ENCODE results near the gene PAFAH1B2. TPM values are rescaled to one million over a fixed set of nuclear protein-coding genes. Genes with fewer than 3 reads are reported as not detected.
A peak's percentile ranks its signal among the peaks of the same experiment; 100 is the strongest.

Gene PAFAH1B2
- total RNA-seq, 1 experiment from 2014 or later = 153 TPM

GRCh38 chr11:117143390-117143789 lies 697 bp upstream of the PAFAH1B2 start:
- Histone ChIP-seq H3K27ac (ENCODE audit: low read depth, low read length, poor library complexity, severe bottlenecking) (peak overlapping the region; percentile 81), H3K4me3 (ENCODE audit: low read depth, low read length, poor library complexity, severe bottlenecking) (peak overlapping the region; percentile 97), H3K36me3 (ENCODE audit: insufficient read depth, low read length, poor library complexity, severe bottlenecking) (peaks cover 16% of the 10 kb centered on the region), H3K27me3 (replicated peaks; ENCODE audit: insufficient read depth, low read depth, low read length, poor library complexity) (no peaks in the 10 kb centered on the region), H3K4me1 (ENCODE audit: insufficient read depth, low read length, poor library complexity, severe bottlenecking) (peaks cover 6% of the 10 kb centered on the region), H3K9me3 (ENCODE audit: low read depth, low read length, poor library complexity, severe bottlenecking) (no peaks in the 10 kb centered on the region)
- BruUV-seq (replicated peaks) = TSS peak; percentile 96
- POLR2A ChIA-PET (ENCODE audit: low non-redundant PET) = interaction anchor here (0.6 to 0.7 kb wide), 2 partner anchors 45 to 124 kb away, joined by 3 to 18 read pairs; no protein-coding TSS in a partner anchor
- intact Hi-C loops (cut with micrococcal nuclease; ENCODE audit: unreplicated experiment) = loop anchor here (5.0 kb wide), 1 partner anchor 34 kb away; the partner anchor contains the start of gene SIDT2
- DNase-seq (ENCODE audit: low spot score) = peak; percentile 75
- TF ChIP-seq EZH2 (IDR thresholded peaks at IDR 0.05; ENCODE audit: borderline replicate concordance, low read depth, low read length, poor library complexity, severe bottlenecking) = no peak
- TF ChIP-seq CTCF (conservative IDR thresholded peaks at IDR 0.05; ENCODE audit: low read depth, low read length) = no peak
- CTCF ChIA-PET = interaction anchor here (1.3 kb wide), 1 partner anchor 89 kb away, joined by 7 read pairs; the partner anchor contains the start of gene RNF214

GRCh38 chr11:117144477-117145392 lies 648 bp downstream of the PAFAH1B2 start:
- ChIA-PET CTCF (interaction anchor here (0.7 to 0.8 kb wide), 4 partner anchors 30 to 353 kb away, joined by 3 to 4 read pairs (median 4); partner anchors contain the start of gene APOA5), POLR2A (ENCODE audit: low non-redundant PET) (no interaction called here)
- Histone ChIP-seq H3K27ac (ENCODE audit: low read depth, low read length, poor library complexity, severe bottlenecking) (peak overlapping the region; percentile 81), H3K4me3 (ENCODE audit: low read depth, low read length, poor library complexity, severe bottlenecking) (peak overlapping the region; percentile 97), H3K36me3 (ENCODE audit: insufficient read depth, low read length, poor library complexity, severe bottlenecking) (peaks cover 21% of the 10 kb centered on the region), H3K4me1 (ENCODE audit: insufficient read depth, low read length, poor library complexity, severe bottlenecking) (peaks cover 6% of the 10 kb centered on the region), H3K9me3 (ENCODE audit: low read depth, low read length, poor library complexity, severe bottlenecking) (no peaks in the 10 kb centered on the region), H3K27me3 (replicated peaks; ENCODE audit: insufficient read depth, low read depth, low read length, poor library complexity) (no peaks in the 10 kb centered on the region)
- no TSS peak for BruUV-seq (replicated peaks)
- TF ChIP-seq CTCF (conservative IDR thresholded peaks at IDR 0.05; ENCODE audit: low read depth, low read length) (no peak), EZH2 (IDR thresholded peaks at IDR 0.05; ENCODE audit: borderline replicate concordance, low read depth, low read length, poor library complexity, severe bottlenecking) (no peak)
- intact Hi-C loops (cut with micrococcal nuclease; ENCODE audit: unreplicated experiment) = loop anchor here (5.0 kb wide), 1 partner anchor 33 kb away; the partner anchor contains the start of gene SIDT2
- peak; percentile 63 for DNase-seq (ENCODE audit: low spot score)

GRCh38 chr11:117145393-117145761 lies 1.3 kb downstream of the PAFAH1B2 start:
- Histone ChIP-seq H3K4me1 (ENCODE audit: insufficient read depth, low read length, poor library complexity, severe bottlenecking) (peaks cover 6% of the 10 kb centered on the region), H3K27me3 (replicated peaks; ENCODE audit: insufficient read depth, low read depth, low read length, poor library complexity) (no peaks in the 10 kb centered on the region), H3K4me3 (ENCODE audit: low read depth, low read length, poor library complexity, severe bottlenecking) (peak overlapping the region; percentile 97), H3K36me3 (ENCODE audit: insufficient read depth, low read length, poor library complexity, severe bottlenecking) (peaks cover 21% of the 10 kb centered on the region), H3K27ac (ENCODE audit: low read depth, low read length, poor library complexity, severe bottlenecking) (peak overlapping the region; percentile 81), H3K9me3 (ENCODE audit: low read depth, low read length, poor library complexity, severe bottlenecking) (no peaks in the 10 kb centered on the region)
- ChIA-PET CTCF (no interaction called here), POLR2A (ENCODE audit: low non-redundant PET) (interaction anchor here (0.6 kb wide), 1 partner anchor 182 kb away, joined by 3 read pairs; the partner anchor contains the start of gene CEP164)
- TF ChIP-seq CTCF (conservative IDR thresholded peaks at IDR 0.05; ENCODE audit: low read depth, low read length) (peak; percentile 45), EZH2 (IDR thresholded peaks at IDR 0.05; ENCODE audit: borderline replicate concordance, low read depth, low read length, poor library complexity, severe bottlenecking) (no peak)
- intact Hi-C loops (cut with micrococcal nuclease; ENCODE audit: unreplicated experiment) = no loop called here
- peak; percentile 70 for DNase-seq (ENCODE audit: low spot score)
- BruUV-seq (replicated peaks) = TSS peak; percentile 64
